A673 (cell line): ENCODE results near the gene TBX4. TPM values are rescaled to one million over a fixed set of nuclear protein-coding genes. Genes with fewer than 3 reads are reported as not detected.

ENCODE experiments used
- BruUV-seq: library from RNA; stranded (reverse); fragments of 400-500 nt; replicated peaks from 2 replicates; lab custom pipeline; 2021; lab: Mats Ljungman, UMichigan
- CTCF ChIA-PET: fragments of 300-600 bp; sonication (Branson Sonifier 250); formaldehyde crosslinking; loops from one replicate; lab custom pipeline; 2022; ENCODE audit warnings: antibody characterized with exemption; lab: Charles Lee
- POLR2A ChIA-PET: fragments of 300-600 bp; sonication (Branson Sonifier 250); formaldehyde crosslinking; loops from one replicate; lab custom pipeline; 2022; ENCODE audit warnings: antibody characterized with exemption; ENCODE audit not compliant: low non-redundant PET; lab: Charles Lee
- DNase-seq: peaks from one replicate; pipeline ENCODE4 v3.0.0-alpha.2; 2015; ENCODE audit warnings: low spot score
- H3K27ac ChIP-seq: fragments of 200-600 bp; sonication (generic); 2 replicates; pipeline ENCODE4 v1.5.1; 2016; ENCODE audit warnings: mixed run types, low read depth, mild to moderate bottlenecking, mixed read lengths, antibody characterized with exemption, low read length; ENCODE audit not compliant: poor library complexity, severe bottlenecking
- H3K27me3 ChIP-seq: fragments of 200-600 bp; sonication (generic); replicated peaks from 2 replicates; pipeline ENCODE4 v1.6.1; 2017; ENCODE audit warnings: mixed run types, low read depth, mild to moderate bottlenecking, mixed read lengths, antibody characterized with exemption, low read length; ENCODE audit not compliant: insufficient read depth, poor library complexity
- H3K36me3 ChIP-seq: fragments of 200-600 bp; sonication (generic); 2 replicates; pipeline ENCODE4 v1.6.1; 2016; ENCODE audit warnings: mixed run types, mild to moderate bottlenecking, mixed read lengths, antibody characterized with exemption, low read length; ENCODE audit not compliant: insufficient read depth, poor library complexity, severe bottlenecking
- H3K4me1 ChIP-seq: fragments of 200-600 bp; sonication (generic); 2 replicates; pipeline ENCODE4 v1.6.1; 2017; ENCODE audit warnings: mixed run types, mild to moderate bottlenecking, mixed read lengths, antibody characterized with exemption, low read length; ENCODE audit not compliant: insufficient read depth, poor library complexity, severe bottlenecking
- H3K4me3 ChIP-seq: fragments of 200-600 bp; sonication (generic); 2 replicates; pipeline ENCODE4 v1.5.1; 2016; ENCODE audit warnings: low read depth, mixed run types, mild to moderate bottlenecking, mixed read lengths, low read length; ENCODE audit not compliant: poor library complexity, severe bottlenecking
- H3K9me3 ChIP-seq: fragments of 200-600 bp; sonication (generic); 2 replicates; pipeline ENCODE4 v1.6.1; 2016; ENCODE audit warnings: mixed run types, low read depth, mild to moderate bottlenecking, mixed read lengths, antibody characterized with exemption, low read length; ENCODE audit not compliant: poor library complexity, severe bottlenecking
- EZH2 ChIP-seq: fragments of 200-600 bp; sonication (generic); IDR thresholded peaks from 2 replicates; pipeline ENCODE4 v1.6.1; 2017; ENCODE audit warnings: borderline replicate concordance, low read depth, mild to moderate bottlenecking, mixed read lengths, antibody characterized with exemption, low read length; ENCODE audit not compliant: poor library complexity, severe bottlenecking
- intact Hi-C: fragments of 100-400 bp; cut with micrococcal nuclease; formaldehyde crosslinking; loops from one replicate; pipeline ENCODE4 v1.10.0; 2022; ENCODE audit not compliant: unreplicated experiment
- total RNA-seq: library from RNA; stranded (reverse); gene quantifications from 2 replicates; pipeline ENCODE4 v1.2.3, GENCODE V29; 2021
- TF ChIP-seq, protein P1 (sequence below): fragments of 300-800, 200-600 bp; sonication (generic); conservative IDR thresholded peaks from 2 replicates; pipeline ENCODE4 v1.5.1; 2017; ENCODE audit warnings: low read depth, mild to moderate bottlenecking, antibody characterized with exemption, low read length, moderate library complexity, mixed read lengths

Gene TBX4
- total RNA-seq, 1 experiment from 2014 or later: not detected

GRCh38 chr17:61442136-61442775 is 10.0 kb upstream of the TBX4 start:
- no peaks in the 10 kb centered on the region for H3K9me3 ChIP-seq
- intact Hi-C loops: no loop called here
- CTCF ChIA-PET: no interaction called here

DNA sequence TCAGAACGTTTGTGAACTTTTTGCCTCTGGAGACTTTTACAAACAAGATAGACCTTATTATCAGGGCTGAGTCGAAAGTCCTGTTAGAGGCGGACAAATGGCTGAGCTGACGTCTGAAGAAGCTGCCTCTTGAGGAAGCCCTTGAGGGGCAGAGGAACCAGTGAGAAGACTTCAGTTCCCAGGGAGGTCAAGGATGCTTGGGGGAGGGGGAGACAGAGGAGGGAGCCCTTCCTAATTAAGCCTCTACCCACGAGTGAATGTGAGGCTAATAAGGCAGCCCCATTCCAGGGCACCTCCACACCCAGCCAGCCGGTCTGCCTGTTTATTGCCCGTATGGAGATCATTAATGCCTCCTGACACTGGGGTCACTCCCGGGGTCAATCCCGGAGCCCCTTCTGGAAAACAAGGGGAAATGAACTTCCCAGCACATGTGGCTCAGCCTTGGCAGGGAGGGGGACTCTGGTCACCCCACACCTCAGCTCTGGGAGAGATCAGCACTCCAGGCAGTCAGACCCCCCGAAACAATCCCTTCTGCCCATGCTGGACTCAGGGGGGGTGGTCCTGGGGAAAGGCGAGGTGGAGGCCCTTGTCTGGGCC is 9.2 kb upstream of the TBX4 start:
- intact Hi-C loops: no loop called here
- CTCF ChIA-PET: no interaction called here
- POLR2A ChIA-PET: no interaction called here

More at GRCh38 chr17:61442136-61442775, 10.0 kb upstream of the TBX4 start:
- Histone ChIP-seq H3K4me3 (no peak overlapping the region), H3K27ac (no peak overlapping the region), H3K27me3 (no peaks in the 10 kb centered on the region), H3K36me3 (no peaks in the 10 kb centered on the region), H3K4me1 (no peaks in the 10 kb centered on the region)
- BruUV-seq: no TSS peak
- no peak for DNase-seq
- TF ChIP-seq, protein P1, sequence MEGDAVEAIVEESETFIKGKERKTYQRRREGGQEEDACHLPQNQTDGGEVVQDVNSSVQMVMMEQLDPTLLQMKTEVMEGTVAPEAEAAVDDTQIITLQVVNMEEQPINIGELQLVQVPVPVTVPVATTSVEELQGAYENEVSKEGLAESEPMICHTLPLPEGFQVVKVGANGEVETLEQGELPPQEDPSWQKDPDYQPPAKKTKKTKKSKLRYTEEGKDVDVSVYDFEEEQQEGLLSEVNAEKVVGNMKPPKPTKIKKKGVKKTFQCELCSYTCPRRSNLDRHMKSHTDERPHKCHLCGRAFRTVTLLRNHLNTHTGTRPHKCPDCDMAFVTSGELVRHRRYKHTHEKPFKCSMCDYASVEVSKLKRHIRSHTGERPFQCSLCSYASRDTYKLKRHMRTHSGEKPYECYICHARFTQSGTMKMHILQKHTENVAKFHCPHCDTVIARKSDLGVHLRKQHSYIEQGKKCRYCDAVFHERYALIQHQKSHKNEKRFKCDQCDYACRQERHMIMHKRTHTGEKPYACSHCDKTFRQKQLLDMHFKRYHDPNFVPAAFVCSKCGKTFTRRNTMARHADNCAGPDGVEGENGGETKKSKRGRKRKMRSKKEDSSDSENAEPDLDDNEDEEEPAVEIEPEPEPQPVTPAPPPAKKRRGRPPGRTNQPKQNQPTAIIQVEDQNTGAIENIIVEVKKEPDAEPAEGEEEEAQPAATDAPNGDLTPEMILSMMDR: no peak
- TF ChIP-seq EZH2: no peak
- POLR2A ChIA-PET: no interaction called here

DNA sequence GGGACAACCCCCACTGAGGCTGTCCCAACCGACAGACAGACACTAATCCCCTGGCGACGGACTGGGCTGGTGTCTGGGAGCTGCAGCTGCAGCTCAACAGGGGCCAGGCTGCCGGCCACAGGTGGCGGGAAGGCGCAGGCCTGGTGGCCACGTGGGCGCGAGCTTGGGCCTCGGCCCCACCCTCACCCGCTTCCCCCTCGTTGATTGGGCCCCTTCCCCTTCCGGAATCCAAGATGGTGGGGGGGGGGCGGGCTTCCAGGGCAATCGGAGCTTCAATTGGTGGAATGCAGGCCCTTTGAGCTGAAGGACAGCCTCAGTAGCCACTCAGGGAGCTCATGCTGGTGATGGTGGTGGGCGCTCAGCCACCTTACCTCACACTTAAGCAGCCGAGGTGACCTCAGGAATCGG is 8.7 kb upstream of the TBX4 start:
- intact Hi-C loops: no loop called here
- ChIA-PET CTCF (interaction anchor here (0.6 kb wide), 1 partner anchor 422 kb away, joined by 3 read pairs; no protein-coding TSS in a partner anchor), POLR2A (interaction anchor here (0.5 kb wide), 1 partner anchor 39 kb away, joined by 9 read pairs; no protein-coding TSS in a partner anchor)
- H3K36me3 ChIP-seq: no peaks in the 10 kb centered on the region
- no peak overlapping the region for H3K27ac ChIP-seq
- no peaks in the 10 kb centered on the region for H3K9me3 ChIP-seq
- DNase-seq: no peak
- no peak for TF ChIP-seq EZH2
- TF ChIP-seq, protein P1: no peak
- no TSS peak for BruUV-seq
- H3K4me1 ChIP-seq: no peaks in the 10 kb centered on the region
- H3K27me3 ChIP-seq: no peaks in the 10 kb centered on the region
- no peak overlapping the region for H3K4me3 ChIP-seq

More for the DNA sequence above, 9.2 kb upstream of the TBX4 start:
- Histone ChIP-seq H3K27me3 (no peaks in the 10 kb centered on the region), H3K36me3 (no peaks in the 10 kb centered on the region), H3K9me3 (no peaks in the 10 kb centered on the region), H3K27ac (no peak overlapping the region), H3K4me3 (no peak overlapping the region), H3K4me1 (no peaks in the 10 kb centered on the region)
- TF ChIP-seq EZH2: no peak
- TF ChIP-seq, protein P1: no peak
- no peak for DNase-seq
- BruUV-seq: no TSS peak
